Panc1 (cell line): Measurements from ENCODE around the gene PI4K2B. TPM values are rescaled to one million over a fixed set of nuclear protein-coding genes. Genes with fewer than 3 reads are reported as not detected.

Experiments used
- ATAC-seq: fragments of 200-7000 bp; cut with Tn5 transposase; 2 replicates; pipeline ENCODE4 v1.9.1; 2020; ENCODE audit warnings: mild to moderate bottlenecking, moderate library complexity
- BruUV-seq: library from RNA; stranded (reverse); fragments of 400-500 nt; replicated peaks from 2 replicates; lab custom pipeline; 2021; lab: Mats Ljungman, UMichigan
- CTCF ChIA-PET: fragments of 300-600 bp; sonication (Branson Sonifier 250); formaldehyde crosslinking; loops from one replicate; lab custom pipeline; 2022; ENCODE audit warnings: antibody characterized with exemption; lab: Charles Lee
- POLR2A ChIA-PET: fragments of 300-600 bp; sonication (Branson Sonifier 250); formaldehyde crosslinking; loops from one replicate; lab custom pipeline; 2022; ENCODE audit warnings: antibody characterized with exemption; lab: Charles Lee
- DNase-seq: peaks from one replicate; pipeline ENCODE4 v3.0.0-alpha.2; 2010; ENCODE audit warnings: low read depth, low spot score
- H3K27ac ChIP-seq: 2 replicates; pipeline ENCODE4 v1.5.1; 2011; ENCODE audit warnings: mild to moderate bottlenecking, low read length, inconsistent platforms
- H3K27me3 ChIP-seq: fragments of 200-500 bp; sonication (Bioruptor generic); 2 replicates; pipeline ENCODE4 v1.6.0; 2014; ENCODE audit warnings: low read length, inconsistent platforms; ENCODE audit not compliant: control insufficient read depth, insufficient read depth
- H3K36me3 ChIP-seq: fragments of 200-500 bp; sonication (Bioruptor generic); 2 replicates; pipeline ENCODE4 v1.5.1; 2014; ENCODE audit warnings: inconsistent platforms, mild to moderate bottlenecking, low read length, moderate library complexity; ENCODE audit not compliant: control insufficient read depth, insufficient read depth
- H3K4me1 ChIP-seq: 2 replicates; pipeline ENCODE4 v1.5.1; 2011; ENCODE audit warnings: inconsistent platforms, mild to moderate bottlenecking, low read length, moderate library complexity; ENCODE audit not compliant: control insufficient read depth, insufficient read depth
- H3K4me3 ChIP-seq, 2 experiments: 2 replicates each; pipeline ENCODE4 v1.5.1; 2011 to 2012; ENCODE audit warnings: low read depth in 2 of 2, low read length in 2 of 2, mild to moderate bottlenecking in 2 of 2, inconsistent platforms in 1 of 2, moderate library complexity in 1 of 2
- H3K9me3 ChIP-seq: fragments of 200-500 bp; sonication (Bioruptor generic); 2 replicates; pipeline ENCODE4 v1.5.1; 2014; ENCODE audit warnings: low read depth, mild to moderate bottlenecking, inconsistent platforms, low read length, moderate library complexity; ENCODE audit not compliant: control insufficient read depth, insufficient read depth
- CTCF ChIP-seq: fragments of 450-650 bp; IDR thresholded peaks from 2 replicates; pipeline ENCODE4 v1.5.1; 2017; ENCODE audit warnings: mild to moderate bottlenecking
- POLR2AphosphoS5 ChIP-seq: IDR thresholded peaks from 2 replicates; pipeline ENCODE4 v1.6.1; 2012; ENCODE audit warnings: mild to moderate bottlenecking, low read depth, low read length, moderate library complexity
- REST ChIP-seq, 2 experiments: IDR thresholded peaks; 2 replicates each; pipeline ENCODE4 v1.6.1; 2011 to 2012; ENCODE audit warnings: low read depth in 2 of 2, control low read depth in 1 of 2, low read length in 1 of 2, mild to moderate bottlenecking in 1 of 2, moderate library complexity in 1 of 2; ENCODE audit not compliant: insufficient read depth in 1 of 2
- SIN3A ChIP-seq: IDR thresholded peaks from 2 replicates; pipeline ENCODE4 v1.6.1; 2012; ENCODE audit warnings: low read depth, mild to moderate bottlenecking, low read length, moderate library complexity, borderline replicate concordance; ENCODE audit not compliant: insufficient read depth
- TCF7L2 ChIP-seq: IDR thresholded peaks from 2 replicates; pipeline ENCODE4 v1.6.1; 2011; ENCODE audit warnings: mild to moderate bottlenecking, low read depth, low read length, inconsistent platforms
- in situ Hi-C: cut with HindIII; loops from 2 replicates; pipeline ENCODE4 v1.10.0; 2016; ENCODE audit warnings: low sequenced_read_pairs, low pct_unique_long_range_greater_than_20kb
- intact Hi-C: fragments of 100-400 bp; cut with micrococcal nuclease; formaldehyde crosslinking; loops from one replicate; pipeline ENCODE4 v1.10.0; 2022; ENCODE audit not compliant: unreplicated experiment
- total RNA-seq: library from RNA; stranded (reverse); gene quantifications from one replicate; pipeline ENCODE4 v1.2.1, GENCODE V29; 2021; ENCODE audit not compliant: unreplicated experiment

PI4K2B gene
- total RNA-seq, 1 experiment from 2014 or later: 9.6 TPM

GRCh38 chr4:25284466-25284865 is 50.6 kb downstream of the PI4K2B start:
- no peaks in the 10 kb centered on the region for H3K9me3 ChIP-seq
- no peaks in the 10 kb centered on the region for H3K4me1 ChIP-seq
- no peak overlapping the region for H3K4me3 ChIP-seq
- DNase-seq (no peak), ATAC-seq (no peak)
- intact Hi-C loops: no loop called here
- CTCF ChIA-PET: no interaction called here
- POLR2A ChIA-PET: no interaction called here
- TF ChIP-seq POLR2AphosphoS5 (no peak), SIN3A (no peak), TCF7L2 (no peak), REST (IDR thresholded peaks at IDR 0.05; ENCODE audit: insufficient read depth in 1 of 2, low read depth in 2 of 2, low read length in 1 of 2) (no peak), CTCF (no peak)
- no peaks in the 10 kb centered on the region for H3K36me3 ChIP-seq
- H3K27ac ChIP-seq: no peak overlapping the region
- no peaks in the 10 kb centered on the region for H3K27me3 ChIP-seq
- no TSS peak for BruUV-seq
- in situ Hi-C loops: no loop called here

- H3K27me3 ChIP-seq: no peaks in the 10 kb centered on the region
- ChIA-PET CTCF (no interaction called here), POLR2A (no interaction called here)
- H3K4me3 ChIP-seq: no peak overlapping the region
- no peak for DNase-seq
- H3K9me3 ChIP-seq: no peaks in the 10 kb centered on the region
- no peaks in the 10 kb centered on the region for H3K4me1 ChIP-seq
- no peak for ATAC-seq
- H3K27ac ChIP-seq: no peak overlapping the region
- in situ Hi-C loops (no loop called here), intact Hi-C loops (no loop called here)
- TF ChIP-seq TCF7L2: no peak
- TF ChIP-seq POLR2AphosphoS5: no peak
- TF ChIP-seq REST (IDR thresholded peaks at IDR 0.05; ENCODE audit: insufficient read depth in 1 of 2, low read depth in 2 of 2, low read length in 1 of 2): no peak
- TF ChIP-seq SIN3A: no peak
- TF ChIP-seq CTCF: no peak
- BruUV-seq: no TSS peak
- no peaks in the 10 kb centered on the region for H3K36me3 ChIP-seq
These were observed 56.7 kb downstream of the PI4K2B start for GRCh38 chr4:25290490-25291067.
